Measurements from ENCODE around the gene PDLIM1.

PDLIM1 gene

DNA sequence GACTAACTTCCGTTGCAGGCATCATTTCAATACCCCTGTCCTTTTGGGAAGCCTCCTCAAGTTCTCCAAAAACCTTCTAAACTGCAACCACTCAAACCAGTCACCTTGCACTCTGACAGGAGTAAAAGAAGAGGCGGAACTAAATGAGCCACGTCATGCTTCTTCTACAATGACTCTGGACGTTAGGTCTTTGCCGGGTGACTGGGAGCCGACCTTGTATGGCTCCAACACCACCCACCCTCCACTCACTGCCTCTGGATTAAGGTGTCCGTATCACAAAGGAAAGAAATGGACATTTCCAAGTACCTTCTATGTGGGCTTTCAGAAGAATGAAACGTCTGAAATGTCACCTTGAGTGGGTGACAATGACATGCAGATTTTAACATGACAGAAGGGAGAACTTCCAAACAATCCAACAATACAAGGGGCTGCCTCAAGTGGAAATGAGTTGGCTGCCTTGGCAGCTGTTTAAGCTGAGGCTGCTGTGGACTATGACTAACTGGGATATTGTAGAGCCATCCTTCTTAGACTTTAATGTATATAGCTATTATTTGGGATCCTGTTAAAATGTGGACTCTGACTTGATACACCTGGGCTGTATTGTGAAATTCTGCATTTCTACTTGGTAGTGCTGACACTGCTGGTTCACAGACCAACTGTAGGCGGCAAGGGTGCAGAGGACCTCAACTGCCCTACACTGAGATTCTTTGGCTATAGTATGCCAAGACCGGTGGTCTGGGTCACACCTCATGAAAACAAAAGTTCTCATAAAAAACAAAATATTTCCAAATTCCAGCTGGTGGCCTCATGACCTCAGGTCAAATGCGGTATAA, 33.8 kb upstream of the PDLIM1 start:
- Histone ChIP-seq H3F3A (ENCODE audit: low read depth) (no peaks in the 10 kb centered on the region), H3K27me3 (ENCODE audit: insufficient read depth, low read length, poor library complexity, severe bottlenecking) (no peaks in the 10 kb centered on the region), H3K4me1 (ENCODE audit: insufficient read depth, low read length, poor library complexity, severe bottlenecking) (peaks cover 22% of the 10 kb centered on the region), H3K4me3 (ENCODE audit: low read length, poor library complexity, severe bottlenecking) (no peak overlapping the region), H3K9ac (ENCODE audit: low read depth, low read length, poor library complexity, severe bottlenecking) (no peak overlapping the region), H3K79me2 (ENCODE audit: insufficient read depth, low read length) (no peaks in the 10 kb centered on the region), H3K4me2 (ENCODE audit: low read depth, low read length, poor library complexity, severe bottlenecking) (no peak overlapping the region), H3K9me3 (ENCODE audit: insufficient read depth, low read depth, low read length) (no peaks in the 10 kb centered on the region), H2AFZ (ENCODE audit: low read length) (no peak overlapping the region), H3K36me3 (ENCODE audit: insufficient read depth, low read length) (no peaks in the 10 kb centered on the region), H4K20me1 (ENCODE audit: insufficient read depth, low read length, poor library complexity, severe bottlenecking) (no peaks in the 10 kb centered on the region), H3K9me2 (replicated peaks; ENCODE audit: low read depth, low read length) (no peaks in the 10 kb centered on the region)
- TF ChIP-seq EZH2phosphoT487 (IDR thresholded peaks at IDR 0.05; ENCODE audit: borderline replicate concordance) (no peak), CTCF (conservative IDR thresholded peaks at IDR 0.05; ENCODE audit: low read length) (no peak)

GRCh38 chr10:95321554-95322301, 30.9 kb upstream of the PDLIM1 start:
- Histone ChIP-seq H2AFZ (ENCODE audit: low read length) (no peak overlapping the region), H3K79me2 (ENCODE audit: insufficient read depth, low read length) (no peaks in the 10 kb centered on the region), H3K36me3 (ENCODE audit: insufficient read depth, low read length) (no peaks in the 10 kb centered on the region), H3K9me3 (ENCODE audit: insufficient read depth, low read depth, low read length) (no peaks in the 10 kb centered on the region), H3K27me3 (ENCODE audit: insufficient read depth, low read length, poor library complexity, severe bottlenecking) (no peaks in the 10 kb centered on the region), H3F3A (ENCODE audit: low read depth) (no peaks in the 10 kb centered on the region), H4K20me1 (ENCODE audit: insufficient read depth, low read length, poor library complexity, severe bottlenecking) (no peaks in the 10 kb centered on the region), H3K9ac (ENCODE audit: low read depth, low read length, poor library complexity, severe bottlenecking) (no peak overlapping the region), H3K4me3 (ENCODE audit: low read length, poor library complexity, severe bottlenecking) (no peak overlapping the region), H3K4me2 (ENCODE audit: low read depth, low read length, poor library complexity, severe bottlenecking) (no peak overlapping the region), H3K9me2 (replicated peaks; ENCODE audit: low read depth, low read length) (no peaks in the 10 kb centered on the region), H3K4me1 (ENCODE audit: insufficient read depth, low read length, poor library complexity, severe bottlenecking) (peaks cover 14% of the 10 kb centered on the region)
- TF ChIP-seq EZH2phosphoT487 (IDR thresholded peaks at IDR 0.05; ENCODE audit: borderline replicate concordance) (no peak), CTCF (conservative IDR thresholded peaks at IDR 0.05; ENCODE audit: low read length) (no peak)

DNA sequence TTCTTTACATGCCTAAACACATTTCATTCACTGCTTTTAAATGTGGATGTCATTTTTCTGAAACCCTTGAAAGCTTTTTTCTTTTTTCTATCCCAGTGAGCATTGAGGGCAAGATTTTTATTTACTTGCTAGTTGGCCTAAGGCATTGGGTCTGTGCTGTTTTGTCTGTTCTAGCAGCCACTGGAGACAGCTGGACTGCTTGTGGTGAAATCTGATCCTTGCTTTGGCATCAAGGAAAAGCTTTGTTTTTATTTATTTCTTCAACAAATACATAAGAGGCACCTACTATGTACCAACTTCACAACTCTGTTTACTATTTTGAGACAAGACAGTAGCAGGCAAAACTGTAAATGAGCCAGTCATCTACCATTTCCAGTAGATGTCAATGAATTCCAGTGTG, 28.4 kb upstream of the PDLIM1 start:
- TF ChIP-seq CTCF (conservative IDR thresholded peaks at IDR 0.05; ENCODE audit: low read length) (no peak), EZH2phosphoT487 (IDR thresholded peaks at IDR 0.05; ENCODE audit: borderline replicate concordance) (no peak)
- Histone ChIP-seq H2AFZ (ENCODE audit: low read length) (no peak overlapping the region), H3K4me2 (ENCODE audit: low read depth, low read length, poor library complexity, severe bottlenecking) (no peak overlapping the region), H3K4me1 (ENCODE audit: insufficient read depth, low read length, poor library complexity, severe bottlenecking) (peaks cover 29% of the 10 kb centered on the region), H4K20me1 (ENCODE audit: insufficient read depth, low read length, poor library complexity, severe bottlenecking) (no peaks in the 10 kb centered on the region), H3K9me2 (replicated peaks; ENCODE audit: low read depth, low read length) (no peaks in the 10 kb centered on the region), H3F3A (ENCODE audit: low read depth) (no peaks in the 10 kb centered on the region), H3K36me3 (ENCODE audit: insufficient read depth, low read length) (no peaks in the 10 kb centered on the region), H3K9ac (ENCODE audit: low read depth, low read length, poor library complexity, severe bottlenecking) (no peak overlapping the region), H3K9me3 (ENCODE audit: insufficient read depth, low read depth, low read length) (no peaks in the 10 kb centered on the region), H3K27me3 (ENCODE audit: insufficient read depth, low read length, poor library complexity, severe bottlenecking) (no peaks in the 10 kb centered on the region), H3K4me3 (ENCODE audit: low read length, poor library complexity, severe bottlenecking) (no peak overlapping the region), H3K79me2 (ENCODE audit: insufficient read depth, low read length) (no peaks in the 10 kb centered on the region)
